ENCODE measurements around the gene SOX5.

Gene SOX5

DNA sequence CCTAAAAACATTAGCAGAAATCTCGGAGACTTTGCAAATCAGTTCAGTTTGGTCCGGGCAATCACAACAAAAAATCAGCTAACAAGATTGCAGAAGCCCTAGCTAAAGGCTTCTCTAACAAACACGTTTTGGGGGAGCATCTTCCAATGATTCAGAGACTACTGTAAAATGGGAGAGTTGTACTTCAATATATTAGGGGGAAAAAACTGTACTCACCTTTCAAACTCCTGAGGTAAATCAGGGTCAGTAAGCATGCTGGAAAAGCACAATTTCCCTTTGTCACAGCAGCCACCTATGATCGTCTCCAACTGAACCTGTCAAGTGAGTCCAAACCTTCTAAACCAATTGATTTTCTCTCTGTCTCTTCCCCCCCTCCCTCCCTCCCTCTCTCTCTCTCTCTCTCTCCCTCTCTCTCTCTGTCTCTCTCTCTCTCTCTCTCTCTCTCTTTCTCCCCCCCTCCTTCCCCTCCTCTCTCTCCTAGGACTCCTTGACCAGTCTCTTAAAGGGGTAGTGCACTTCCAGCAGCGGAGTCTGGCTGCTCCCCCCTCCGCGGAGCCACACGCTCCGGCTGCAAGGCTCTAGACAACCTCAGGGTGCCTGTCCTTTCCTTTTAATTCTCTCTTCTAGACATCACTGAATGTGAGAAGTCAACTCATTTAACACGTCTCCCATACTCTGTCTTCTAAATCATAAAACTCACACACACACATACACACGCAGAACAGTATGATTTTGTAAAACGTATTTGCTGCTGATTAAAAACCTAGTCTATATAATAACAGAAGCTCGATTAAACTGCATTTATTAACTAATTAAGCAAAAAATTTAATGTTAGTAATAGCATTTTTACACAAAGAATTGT is at the start of gene SOX5:
SOX5 (minus strand) TSS at position 323 of the 862 bp plus-strand sequence; CDS start at position 254, 69 bp downstream.
- DNase-seq (ENCODE audit: low read depth in 2 of 2), result no peak

DNA sequence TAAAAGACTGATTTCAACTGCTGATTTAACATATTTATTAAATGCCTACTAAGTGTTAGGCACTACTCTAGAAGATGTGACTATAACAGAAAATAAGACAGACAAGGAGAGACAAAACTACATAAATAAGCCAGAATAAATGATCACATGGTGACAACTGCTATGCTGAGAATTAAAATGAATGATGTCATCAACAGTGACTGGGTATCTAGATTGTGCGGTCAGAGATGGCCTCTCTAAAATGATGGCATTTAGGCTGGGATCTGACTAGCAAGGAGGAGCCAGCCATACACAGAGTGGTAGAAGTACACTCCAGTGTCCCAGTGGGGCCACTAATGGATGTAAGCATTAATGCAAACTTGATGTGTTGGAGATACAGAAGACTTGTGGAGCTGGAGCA is 37.6 kb upstream of the SOX5 start:
- DNase-seq (ENCODE audit: low read depth in 2 of 2), result no peak

DNA sequence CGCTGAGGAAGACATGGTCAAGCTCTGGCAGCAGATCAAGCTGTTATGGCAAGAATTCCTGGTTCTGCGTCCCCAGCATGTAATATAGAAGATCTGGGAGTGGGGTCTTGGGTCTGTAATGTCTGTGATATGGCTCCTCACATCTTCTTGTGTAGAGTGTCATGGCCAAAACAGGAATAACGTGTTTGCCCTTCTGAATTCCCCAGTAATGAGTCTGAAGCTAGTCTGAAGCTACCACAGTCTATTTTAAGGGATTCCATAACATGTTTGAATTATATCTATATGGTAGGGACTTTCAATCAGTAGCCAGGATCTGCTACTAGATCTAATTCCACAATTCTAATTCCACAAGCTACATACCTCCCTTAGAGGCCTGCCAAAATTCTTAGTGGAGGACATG is 31.4 kb upstream of the SOX5 start:
- DNase-seq (ENCODE audit: low read depth in 2 of 2), result no peak

DNA sequence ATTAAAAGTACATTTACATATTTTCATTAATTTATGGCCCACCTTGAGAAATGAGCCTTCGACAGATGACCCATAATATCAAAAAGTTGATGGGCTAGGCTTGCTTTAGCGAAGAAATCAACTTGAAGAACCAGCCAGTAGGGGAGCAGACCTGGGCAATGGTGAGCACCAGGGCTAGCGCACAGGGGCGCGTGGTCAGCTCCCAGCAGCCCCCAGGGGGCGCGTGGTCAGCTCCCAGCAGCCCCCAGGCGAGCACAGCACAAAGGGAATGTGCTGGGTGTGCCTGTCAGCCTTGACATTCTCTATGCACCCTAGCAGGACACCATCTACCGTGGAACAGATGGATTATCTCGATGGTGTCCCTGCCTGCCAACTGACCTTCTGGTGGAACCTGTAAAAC is 15.3 kb upstream of the SOX5 start:
- no peak for DNase-seq (ENCODE audit: low read depth in 2 of 2)

DNA sequence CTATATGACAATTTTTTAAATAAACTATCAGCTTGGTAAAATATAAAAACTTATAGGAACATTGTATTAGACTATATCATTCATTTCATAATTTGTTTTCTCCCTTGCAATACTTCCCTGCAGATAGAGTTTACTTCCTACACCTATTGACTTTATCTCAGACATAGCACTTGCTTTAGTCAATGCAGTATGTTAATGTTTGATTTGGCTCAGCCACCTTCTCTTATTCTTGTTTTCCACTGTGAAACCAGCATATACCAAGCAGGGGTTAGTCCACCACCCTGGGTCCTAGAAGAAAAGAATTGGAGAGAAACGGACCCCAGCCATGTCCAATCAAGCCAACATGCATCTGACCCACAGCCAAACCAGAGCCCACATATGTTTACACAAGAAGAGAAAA is 10.4 kb upstream of the SOX5 start:
- DNase-seq (ENCODE audit: low read depth in 2 of 2), result no peak

DNA sequence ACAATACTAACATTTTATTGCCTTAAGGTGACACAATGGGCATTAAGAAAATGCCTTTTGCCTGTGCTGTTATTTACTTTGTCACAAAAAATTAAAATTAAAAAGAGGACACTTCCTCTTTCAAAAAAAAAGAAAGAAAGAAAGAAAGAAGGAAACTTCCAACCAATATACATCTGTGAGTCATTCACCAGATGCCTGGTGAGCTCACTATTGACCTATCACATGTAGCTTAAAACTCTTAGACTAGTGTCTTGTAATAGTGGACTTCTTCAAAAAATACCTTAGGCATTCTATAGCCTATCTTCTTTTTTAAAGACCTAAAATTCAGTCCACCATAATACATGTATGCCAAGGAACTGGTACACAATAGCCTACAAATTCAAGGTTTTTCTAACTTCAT is 4.9 kb upstream of the SOX5 start:
- no peak for DNase-seq (ENCODE audit: low read depth in 2 of 2)

DNA sequence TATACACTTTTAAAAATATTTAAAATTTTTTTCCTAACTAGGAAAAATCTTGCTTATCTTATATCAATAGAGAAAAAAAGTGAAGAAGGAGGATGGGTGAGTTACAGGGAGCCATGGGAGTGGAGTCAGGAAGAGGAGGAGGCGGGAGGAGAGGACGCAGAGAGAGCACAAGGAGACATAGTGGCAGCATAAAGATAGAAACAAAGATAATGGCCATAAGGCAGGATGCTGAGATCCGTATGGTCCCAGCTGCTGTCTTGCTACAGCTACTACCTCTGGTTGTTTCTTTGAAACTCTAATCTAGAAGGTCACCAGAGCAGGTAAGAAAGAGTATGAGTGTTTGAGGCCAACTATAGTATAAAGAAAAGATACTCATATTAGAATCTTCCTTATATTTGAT is 2.6 kb upstream of the SOX5 start:
- DNase-seq (ENCODE audit: low read depth in 2 of 2), result no peak

DNA sequence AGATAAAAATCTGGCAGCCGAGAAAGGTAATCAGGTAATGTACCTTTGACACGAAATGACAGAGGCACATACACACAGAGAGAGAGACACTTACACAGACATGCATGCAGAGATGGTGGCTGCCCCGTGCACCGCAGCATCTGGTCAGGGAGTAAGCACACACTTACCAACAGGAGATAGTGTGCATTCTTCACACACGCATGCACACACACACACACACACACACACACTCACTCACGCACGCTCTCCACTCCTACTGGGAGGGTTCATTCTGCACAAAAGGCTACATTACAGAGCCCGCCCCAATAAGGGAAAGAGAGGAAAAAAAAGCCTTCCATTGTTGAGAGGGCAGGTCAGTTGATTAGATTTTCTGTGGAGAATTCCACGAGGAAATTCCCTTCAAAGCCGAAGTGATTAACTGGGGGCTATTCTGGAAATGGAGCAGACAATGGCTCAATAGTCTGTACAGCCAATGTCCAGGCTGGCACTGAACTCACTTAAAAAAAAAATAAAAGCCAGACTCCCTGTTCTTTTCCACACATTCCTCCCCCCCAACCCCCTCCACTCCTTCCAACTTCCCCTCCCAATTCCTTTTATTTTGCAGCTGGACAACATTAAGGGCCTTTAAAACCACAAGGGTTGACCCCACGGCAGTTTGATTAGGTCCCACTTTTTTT is 1.4 kb upstream of the SOX5 start:
- DNase-seq (ENCODE audit: low read depth in 2 of 2), result no peak

DNA sequence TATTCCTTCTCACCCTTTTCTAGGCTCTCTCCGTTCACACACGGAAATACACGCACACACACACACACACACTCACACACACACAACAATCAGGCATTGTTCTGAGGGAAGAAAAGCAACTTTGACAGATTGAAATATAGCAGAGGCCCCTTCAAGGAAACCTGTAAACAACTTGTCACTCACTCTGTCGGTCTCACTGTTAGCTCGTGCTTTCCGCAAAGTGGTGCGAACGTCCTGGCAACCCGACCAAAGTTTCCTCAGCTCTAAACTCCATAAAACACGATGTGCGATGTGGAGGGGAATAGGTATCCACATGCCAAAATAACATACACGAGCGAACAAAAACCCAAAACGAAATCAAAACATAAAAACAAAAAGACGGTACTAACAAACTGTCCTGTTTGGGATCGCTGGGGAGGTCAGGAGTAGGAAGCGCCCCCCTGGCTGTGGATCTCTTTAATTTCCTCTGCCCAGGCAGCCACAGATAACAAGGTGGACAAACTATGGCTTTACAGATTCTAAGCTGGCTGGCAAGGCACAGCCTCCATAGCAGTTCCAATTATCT is 822 bp upstream of the SOX5 start:
- DNase-seq (ENCODE audit: low read depth in 2 of 2), result no peak

DNA sequence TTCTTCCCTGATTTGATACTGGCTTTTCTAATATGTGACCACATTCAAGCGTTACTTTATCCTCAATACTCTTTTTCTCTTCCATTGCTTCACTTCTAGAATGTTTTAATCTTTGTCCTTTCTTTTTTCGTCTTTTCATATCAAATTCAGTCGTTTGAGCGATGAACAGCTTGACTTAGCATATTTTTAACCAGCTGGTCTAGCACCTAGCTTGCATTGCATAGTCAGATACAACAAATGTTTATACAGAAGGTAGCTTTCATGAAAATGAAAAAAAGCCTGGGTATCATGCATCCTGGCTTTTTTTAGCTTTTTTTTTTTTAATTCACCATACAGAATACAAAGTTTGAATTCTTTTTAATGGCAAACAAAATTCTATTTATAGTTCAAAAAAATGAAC is 1.2 kb downstream of the SOX5 start:
- no peak for DNase-seq (ENCODE audit: low read depth in 2 of 2)

DNA sequence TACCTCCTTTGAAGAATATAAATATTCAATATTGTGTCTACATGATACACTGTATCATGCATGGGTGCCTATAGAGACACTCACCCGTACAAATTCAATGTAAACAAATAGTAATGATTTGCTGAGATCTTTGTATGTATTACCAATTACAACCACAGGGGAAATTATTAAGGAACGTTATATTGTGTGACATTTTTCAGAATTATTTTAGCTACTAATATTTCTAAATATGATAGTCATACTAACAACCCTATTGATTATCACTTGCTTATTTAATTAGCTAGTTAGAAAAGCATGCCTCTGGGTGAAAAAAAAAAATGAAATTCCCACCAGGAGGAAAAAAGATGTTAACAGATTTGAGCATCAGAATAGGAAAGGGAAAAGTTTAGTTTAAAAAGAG is 2.1 kb downstream of the SOX5 start:
- no peak for DNase-seq (ENCODE audit: low read depth in 2 of 2)

DNA sequence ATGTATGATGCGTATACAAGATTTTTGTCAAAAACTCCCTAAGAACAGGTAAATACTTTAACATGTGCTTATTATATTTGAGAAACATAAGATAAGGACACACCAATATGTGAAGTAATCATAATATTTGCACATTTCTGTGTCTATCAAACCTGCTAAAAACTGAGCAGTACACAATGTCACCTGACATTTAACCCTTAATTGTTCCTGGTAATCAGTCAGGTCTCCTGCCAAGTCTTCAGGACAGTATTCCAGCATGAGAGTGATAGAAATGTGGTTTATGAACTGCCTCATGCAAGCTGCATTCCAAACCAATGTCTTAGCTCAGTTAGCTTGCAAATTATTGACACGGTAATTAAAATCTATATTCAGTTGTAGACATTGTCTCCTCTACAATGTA is 4.2 kb downstream of the SOX5 start:
- DNase-seq (ENCODE audit: low read depth in 2 of 2), result no peak

DNA sequence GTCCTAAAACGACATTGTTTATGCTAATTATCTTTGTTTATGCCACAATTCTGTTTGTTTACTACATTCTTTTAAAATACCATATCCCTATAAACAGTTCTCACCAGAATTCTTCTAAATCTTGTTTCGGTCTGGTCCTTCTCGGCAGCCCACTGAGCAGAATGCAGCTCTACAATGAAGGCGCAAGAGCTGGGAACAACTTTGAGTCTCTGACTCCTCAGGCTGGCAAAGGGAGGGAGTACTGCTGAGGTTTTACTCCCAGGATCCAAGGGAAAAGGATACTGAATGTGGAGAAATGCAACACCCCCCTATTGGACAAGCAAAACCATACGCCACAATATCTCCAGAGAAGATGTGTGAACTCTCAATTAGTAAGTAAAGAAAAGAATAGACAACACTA is 5.4 kb downstream of the SOX5 start:
- DNase-seq (ENCODE audit: low read depth in 2 of 2), result no peak

DNA sequence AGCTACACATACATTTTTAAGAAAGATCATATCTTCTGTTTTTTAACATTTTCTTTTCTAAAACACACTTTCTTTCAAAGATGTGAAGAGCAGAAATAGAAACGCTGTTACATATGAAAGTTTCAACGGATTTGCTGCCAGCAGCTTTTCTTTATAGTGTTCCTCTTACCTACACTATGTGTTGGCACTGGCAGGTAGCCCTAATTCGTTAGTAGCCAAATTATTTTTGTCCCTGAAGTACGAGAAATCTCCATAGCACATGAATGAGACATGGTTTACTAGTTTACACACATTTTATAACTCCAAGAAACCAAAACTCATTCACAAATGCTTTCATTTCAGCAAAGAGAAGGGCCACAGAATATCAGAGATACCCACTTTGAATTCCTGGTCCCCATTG is 6.6 kb downstream of the SOX5 start:
- DNase-seq (ENCODE audit: low read depth in 2 of 2), result no peak

DNA sequence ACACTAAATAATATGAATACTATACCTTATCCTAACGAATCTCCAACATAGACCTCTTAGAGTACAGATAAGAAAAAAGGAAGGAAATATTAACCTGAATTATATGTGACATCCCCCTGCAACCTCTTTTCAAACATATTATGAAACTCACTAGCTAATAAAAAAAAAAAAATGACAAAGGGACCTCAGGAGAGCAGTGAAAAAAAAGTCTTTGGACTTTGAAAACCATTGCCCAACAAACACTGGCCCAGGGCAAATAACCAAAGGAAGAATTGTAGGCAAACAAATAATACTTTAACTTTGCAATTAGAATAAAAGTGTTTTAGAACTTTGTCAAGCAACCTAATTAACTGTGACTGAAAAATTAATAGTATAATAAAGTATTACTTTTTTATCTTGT is 7.7 kb downstream of the SOX5 start:
- no peak for DNase-seq (ENCODE audit: low read depth in 2 of 2)

DNA sequence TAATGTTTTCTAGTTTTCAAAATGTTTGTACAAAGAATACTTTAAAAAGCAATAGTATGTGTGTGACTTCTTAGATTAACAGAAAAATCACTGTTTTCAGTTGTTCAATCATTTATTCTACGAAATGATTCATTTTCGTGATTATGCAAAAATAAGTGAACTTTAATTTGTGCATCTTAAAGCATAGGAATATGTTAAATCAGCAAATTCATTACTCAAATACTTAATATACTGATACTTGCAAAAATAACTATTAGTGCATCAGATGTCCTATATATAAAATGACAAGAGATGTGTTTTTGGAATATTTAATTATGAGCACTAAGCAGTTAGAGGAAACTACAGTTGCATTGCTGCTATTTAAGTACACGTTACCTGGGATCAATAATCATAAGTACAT is 11.0 kb downstream of the SOX5 start:
- DNase-seq (ENCODE audit: low read depth in 2 of 2), result no peak

DNA sequence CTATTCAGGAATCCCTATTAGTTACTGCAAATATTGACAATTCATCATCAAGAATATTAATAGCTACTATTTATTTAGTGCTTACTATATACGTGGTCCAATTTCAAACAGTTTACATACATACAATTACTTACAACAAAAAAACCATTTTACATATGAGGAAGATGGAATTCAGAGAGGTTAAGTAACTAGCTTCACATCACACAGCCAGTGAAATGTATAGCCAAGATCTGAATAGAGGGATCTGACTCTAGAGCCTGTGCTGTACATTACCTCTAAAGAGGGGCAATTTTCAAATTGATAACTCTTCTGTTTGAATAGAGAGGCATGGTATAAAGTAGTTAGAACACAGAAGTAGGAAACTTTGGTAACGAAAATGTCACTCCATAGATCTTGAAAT is 18.3 kb downstream of the SOX5 start:
- DNase-seq (ENCODE audit: low read depth in 2 of 2), result no peak

DNA sequence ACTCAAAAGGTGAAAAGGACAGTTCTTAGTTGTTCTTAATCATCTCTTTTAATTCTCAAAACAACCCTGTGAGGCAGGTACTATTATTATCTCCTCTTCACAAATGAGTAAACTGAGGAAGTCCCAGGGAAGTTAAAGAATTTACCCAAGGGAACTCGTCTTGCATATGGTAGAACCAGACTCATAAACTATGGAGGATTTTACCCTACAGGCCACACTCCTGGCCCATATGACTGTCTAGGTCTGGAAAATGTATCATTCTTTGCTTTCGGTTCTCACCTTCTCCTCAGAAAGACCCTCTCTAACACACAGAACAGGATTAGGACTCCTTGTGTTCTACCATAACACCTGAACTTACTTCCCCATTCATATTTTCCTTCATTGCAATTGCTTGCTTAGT is 18.9 kb downstream of the SOX5 start:
- DNase-seq (ENCODE audit: low read depth in 2 of 2), result no peak

DNA sequence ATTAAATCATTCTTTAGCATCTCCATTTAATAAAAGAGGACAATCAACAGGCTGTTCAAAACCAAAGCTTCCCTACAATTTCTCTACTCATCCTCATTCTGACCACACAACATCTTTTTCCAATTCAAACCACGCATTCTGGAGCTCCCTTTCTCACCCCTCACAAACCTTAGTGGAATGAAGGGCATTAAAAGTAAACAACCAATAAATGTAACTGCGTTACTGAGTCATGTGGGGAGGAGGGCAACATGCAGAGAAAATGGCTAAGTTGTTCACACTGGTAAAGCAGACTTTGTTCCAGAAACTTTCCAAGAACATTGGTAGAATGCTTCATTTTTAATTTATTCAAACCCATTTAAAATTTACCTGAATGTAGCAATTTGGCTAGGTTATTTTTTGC is 19.6 kb downstream of the SOX5 start:
- no peak for DNase-seq (ENCODE audit: low read depth in 2 of 2)

DNA sequence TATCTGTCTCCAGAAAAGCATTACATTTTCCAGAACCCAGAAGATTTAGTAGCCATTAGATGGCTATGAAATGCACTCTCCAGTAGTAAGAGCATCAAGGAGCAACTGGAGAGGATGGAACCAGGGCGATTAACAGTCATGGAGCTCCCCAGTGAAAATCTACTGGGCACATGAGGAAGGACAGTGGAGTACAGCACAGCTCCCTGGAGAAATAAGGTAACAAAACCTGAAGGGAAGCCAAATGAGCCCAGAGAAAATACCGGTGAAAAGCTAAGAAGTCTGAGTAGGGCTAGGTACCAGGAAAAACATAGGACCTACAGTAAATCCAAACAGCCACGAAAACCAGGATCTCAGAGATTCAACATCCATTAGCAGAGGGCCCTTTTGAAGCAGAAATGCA is 21.6 kb downstream of the SOX5 start:
- no peak for DNase-seq (ENCODE audit: low read depth in 2 of 2)

DNA sequence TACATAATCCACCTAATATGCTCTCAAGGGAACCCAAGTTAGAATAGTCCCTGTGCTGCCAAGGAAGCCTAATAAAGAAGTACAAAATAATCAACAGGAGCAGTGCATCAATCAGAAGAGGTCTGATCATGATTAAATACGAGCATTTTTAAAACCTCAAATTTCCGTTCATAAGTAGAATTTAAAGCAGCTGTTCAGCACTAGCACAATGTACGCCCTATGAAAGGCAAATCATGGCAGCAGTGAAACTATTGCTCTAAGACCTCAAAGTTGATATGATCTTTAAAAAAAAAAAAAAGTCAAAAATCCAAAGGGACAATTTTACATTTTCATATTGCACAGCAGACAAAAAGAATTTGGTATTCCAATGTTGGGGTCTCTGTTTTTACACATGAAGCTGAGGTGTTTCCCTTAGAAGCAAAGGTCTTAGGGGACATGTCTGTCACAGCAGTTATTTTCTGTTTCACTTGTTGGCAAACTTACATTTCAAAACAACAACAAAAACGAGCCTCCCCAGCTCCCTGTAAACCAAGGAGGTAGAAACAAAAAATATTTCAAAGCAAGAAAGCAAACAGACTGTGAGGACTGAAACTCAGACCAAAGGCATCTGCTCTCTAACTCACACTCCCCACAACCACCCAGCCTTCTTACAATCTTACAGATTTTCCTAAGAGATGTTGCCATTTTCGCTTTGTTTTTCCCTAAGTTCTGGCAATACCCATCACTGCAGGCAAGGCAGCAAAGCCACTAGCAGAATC is 28.2 kb downstream of the SOX5 start:
- DNase-seq (ENCODE audit: low read depth in 2 of 2), result no peak

DNA sequence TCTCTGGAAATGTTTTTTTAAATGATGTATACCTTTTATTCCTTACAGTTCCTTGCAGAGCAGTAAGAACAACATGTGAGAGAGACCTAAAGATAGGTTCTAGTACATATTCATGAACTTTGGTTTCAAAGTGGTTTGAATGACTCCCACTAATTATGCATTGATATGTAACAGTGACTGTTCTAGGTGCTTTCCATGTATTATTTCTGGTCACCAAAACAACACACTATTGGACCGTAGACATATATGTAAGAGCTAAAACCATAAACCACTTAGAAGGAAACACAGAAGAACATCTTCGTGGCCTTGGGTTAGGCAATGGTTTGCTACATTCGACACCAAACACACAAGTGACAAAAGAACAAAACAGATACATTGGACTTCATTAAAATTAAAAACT is 37.9 kb downstream of the SOX5 start:
- no peak for DNase-seq (ENCODE audit: low read depth in 2 of 2)

All from fibroblast of skin of left biceps (primary cell).